SKM-1 treated with dmso at 0.1 percent for 144 hours (cell line): ENCODE measurements around the gene EXD2.
"Not testable (repeated sequence)": the region's sequence is repeated elsewhere in the genome, so short reads cannot be mapped to it uniquely, and the experiment has no call there.

Experiments used
- DNase-seq: peaks from one replicate; lab custom pipeline; 2025; ENCODE audit not compliant: unreplicated experiment; lab: John Stamatoyannopoulos, UW

Gene EXD2

GRCh38 chr14:69275331-69275730 lies 84.0 kb downstream of the EXD2 start:
- no peak for DNase-seq

GRCh38 chr14:69277356-69277755 lies 86.1 kb downstream of the EXD2 start:
- DNase-seq = not testable (repeated sequence)

- DNase-seq = no peak
Measured at GRCh38 chr14:69280746-69281291, 89.5 kb downstream of the EXD2 start.

DNA sequence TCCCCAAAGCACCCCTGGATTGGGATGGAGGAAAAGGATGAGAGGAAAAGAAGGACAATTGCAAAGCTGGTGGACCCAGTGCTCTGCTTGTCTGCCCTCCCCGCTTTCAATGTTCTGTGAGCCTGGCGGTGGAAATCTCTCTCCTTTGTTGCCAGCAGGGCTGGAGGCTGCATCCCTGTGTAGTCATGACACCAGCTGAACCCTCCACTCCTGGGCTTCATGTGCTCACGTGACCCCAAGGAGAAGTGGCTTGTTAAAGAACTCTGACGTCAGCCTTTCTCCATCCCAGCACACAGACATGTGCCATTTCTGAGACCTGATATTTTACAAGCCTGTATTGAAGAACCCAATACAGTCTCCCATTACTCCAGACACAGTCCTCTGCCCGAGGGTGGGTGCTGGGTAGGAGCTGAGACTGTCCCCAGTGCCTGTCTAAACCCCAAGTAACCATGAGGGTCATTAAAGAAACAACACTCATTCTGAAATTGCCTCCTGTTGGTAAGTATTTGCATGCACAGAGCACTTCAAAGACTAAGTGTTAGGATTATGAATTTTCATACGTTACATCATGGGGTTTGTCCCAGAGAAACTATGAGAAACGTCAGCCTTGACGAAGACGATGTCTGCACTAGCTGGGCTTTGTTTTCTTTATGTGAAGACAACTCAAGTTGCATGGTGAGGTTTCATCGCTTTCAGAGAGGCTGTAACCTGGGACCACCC lies 90.3 kb downstream of the EXD2 start:
- no peak for DNase-seq

- DNase-seq = no peak
Measured at GRCh38 chr14:69282448-69282847, 91.2 kb downstream of the EXD2 start.

- DNase-seq = no peak
Measured at GRCh38 chr14:69284170-69284569, 92.9 kb downstream of the EXD2 start.

DNA sequence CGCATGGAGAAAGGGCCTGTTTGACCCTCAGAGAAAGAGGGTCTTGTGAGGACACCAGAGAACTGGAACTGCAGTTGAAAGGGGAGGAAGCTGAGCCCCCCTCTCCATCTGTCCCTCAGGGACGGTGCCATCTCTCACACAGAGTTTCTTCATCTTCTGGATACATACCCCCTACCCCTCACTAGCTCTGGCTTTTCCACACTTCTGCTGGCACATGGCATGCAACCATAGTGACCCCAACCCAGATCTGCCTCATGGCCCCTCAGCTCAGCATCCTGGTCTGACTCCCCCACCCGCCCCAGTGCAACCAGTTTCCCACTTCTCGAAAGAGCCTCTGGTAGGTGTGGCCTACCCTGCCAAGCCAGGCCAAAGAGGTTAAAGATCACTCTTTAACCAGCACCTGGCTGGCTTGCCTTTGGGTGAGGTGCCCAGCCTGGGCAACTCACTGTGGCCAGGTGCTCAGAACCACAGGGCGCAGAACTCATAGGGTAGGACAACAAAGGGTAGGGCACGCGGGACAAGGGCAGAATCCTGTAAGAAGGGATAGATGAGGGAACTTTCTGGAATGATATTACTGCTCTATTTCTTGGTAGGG lies 94.5 kb downstream of the EXD2 start:
- no peak for DNase-seq

DNA sequence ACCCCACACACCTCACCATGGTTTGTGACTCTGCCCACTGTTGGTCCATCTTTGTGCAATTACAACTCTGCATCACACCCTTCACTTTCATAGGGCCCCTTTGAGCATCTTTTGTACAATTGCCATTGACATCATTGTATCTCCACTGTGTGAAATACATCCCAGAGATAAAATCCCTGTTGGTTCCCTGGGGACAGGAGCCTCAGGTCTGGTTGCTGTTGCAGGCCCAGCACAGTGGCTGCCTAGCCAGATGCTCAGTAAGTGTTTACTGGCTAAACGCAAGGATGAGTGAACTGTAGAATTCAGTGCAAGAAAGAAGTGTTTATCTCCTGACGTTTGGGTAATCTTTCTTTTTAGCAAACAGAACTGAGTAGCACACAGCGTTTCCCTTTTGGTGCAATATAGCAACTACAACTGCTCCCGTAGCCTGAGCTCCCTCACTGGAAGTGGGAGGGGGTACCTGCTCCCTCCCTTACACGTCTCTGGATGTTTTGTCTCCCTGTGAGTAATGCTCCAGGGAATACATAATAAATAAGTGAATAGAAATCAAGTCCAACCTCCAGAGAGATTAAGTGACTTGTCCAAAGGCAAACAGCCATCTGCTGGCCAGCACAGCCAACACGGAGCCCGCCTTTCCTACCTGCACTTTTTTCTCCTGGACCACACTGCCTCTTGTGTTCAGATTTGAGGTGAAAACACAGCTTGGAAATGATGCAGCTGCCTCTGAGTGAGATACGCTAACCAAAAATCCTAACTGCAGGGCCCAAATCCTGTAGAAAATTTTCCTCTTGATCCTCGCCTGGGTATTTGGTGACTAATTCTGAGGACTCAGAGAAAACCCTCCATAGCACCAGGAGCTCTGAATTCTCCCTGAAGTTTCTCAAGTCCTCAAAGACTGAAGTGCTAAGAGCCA lies 96.1 kb downstream of the EXD2 start:
- no peak for DNase-seq

GRCh38 chr14:69288011-69288771 lies 96.9 kb downstream of the EXD2 start:
- DNase-seq = no peak

GRCh38 chr14:69288956-69289705 lies 97.8 kb downstream of the EXD2 start:
- DNase-seq = no peak

GRCh38 chr14:69289811-69290520 lies 98.7 kb downstream of the EXD2 start:
- no peak for DNase-seq

DNA sequence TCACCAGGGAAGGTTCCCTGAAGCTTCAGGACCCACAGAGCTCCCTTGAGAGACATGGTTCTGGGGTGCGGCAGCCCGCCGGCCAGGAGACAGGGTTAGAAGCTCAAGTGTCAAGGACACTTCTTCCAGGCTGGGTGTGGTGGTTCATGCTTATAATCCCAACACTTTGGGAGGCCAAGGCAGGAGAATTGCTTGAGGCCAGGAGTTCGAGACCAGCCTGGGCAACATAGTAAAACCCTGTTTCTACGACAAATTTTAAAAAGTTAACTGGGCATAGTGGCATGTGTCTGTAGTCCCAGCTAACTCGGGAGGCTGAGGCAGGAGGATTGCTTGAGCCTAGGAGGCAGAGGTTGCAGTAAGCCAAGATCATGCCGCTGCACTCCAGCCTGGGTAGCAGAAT lies 99.6 kb downstream of the EXD2 start:
- not testable (repeated sequence) for DNase-seq

DNA sequence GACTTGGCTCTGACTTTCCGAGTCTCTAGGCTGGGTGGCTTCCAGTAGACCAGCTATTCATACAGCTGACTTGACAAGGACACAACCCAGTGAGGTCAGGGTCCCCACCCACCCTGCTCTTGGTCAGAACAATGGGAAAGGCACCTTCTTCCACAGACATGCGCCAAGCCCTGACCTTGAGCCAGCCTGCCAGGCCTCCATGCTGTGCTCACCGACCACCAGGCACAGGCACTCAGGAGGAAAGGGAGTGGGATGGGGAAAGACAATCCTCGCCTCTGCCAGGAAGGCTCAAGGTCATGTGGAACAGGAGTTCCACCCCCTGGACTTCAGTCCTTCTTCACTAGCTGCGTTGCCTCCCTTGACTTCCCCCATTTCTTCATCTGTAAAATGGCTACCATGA lies 100.1 kb downstream of the EXD2 start:
- no peak for DNase-seq

GRCh38 chr14:69291891-69292561 lies 100.7 kb downstream of the EXD2 start:
- DNase-seq = no peak
